ENCODE data around the gene SOX12.

The SOX12 gene

DNA sequence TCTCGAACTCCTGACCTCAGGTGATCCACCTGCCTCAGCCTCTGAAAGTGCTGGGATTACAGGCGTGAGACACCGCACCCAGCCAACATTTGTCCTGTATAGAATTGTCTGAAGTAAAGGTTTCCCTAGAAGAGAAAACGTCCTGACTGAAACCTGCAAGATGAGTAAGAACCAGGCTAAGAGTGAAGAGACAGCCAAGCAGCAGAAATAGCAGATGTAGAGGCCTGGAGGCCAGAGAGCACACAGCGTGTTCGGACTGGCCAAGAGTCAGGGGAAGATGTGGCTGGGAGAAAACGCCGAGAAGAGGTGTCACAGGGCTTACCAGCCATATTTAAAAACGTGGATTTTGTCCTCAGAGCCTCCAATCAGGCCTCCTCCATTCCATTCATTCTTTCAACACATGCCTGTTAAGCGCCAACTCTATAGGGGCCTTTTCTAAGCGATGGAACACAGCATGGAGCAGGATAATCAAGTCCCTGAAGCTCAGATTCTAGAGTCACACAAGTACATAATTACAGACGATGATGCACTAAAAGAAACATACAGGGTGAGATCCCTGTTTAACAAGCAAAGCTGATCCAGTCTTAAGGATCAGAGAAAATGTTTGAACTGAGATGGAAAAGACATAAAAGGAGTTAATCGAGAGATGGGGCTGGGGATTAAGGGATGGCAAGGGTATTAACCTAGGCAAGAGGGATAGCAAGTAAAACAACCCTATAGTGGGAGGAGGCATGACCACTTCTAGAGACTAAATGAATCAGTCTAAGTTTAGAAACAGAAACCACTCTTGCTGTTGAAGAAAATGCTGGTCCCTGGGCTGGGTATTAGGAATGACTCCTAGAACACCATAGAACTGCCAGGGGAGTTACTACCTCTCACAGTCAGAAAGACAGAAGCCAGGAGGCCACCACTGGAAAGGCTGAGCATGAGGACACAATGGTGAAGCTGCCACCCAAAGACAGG is 23.2 kb upstream of the SOX12 start:
- DNase-seq: no peak

DNA sequence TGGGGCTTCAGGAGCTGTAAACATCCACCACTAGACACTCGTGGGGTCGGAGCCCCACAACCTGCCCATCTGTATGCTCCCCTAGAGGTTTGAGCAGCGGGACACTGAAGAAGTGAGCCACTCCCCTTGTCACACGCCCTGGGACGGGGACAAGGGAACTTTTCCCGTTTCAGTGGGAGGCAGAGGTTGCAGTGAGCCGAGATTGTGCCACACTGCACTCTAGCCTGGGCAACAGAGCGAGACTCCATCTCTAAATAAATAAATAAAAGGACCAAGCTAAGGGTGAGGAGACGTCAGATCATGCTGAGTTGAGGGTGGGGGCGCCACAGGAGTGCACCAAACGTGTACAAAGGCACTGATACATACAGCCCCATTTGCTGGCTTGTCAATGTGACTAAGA is 19.6 kb upstream of the SOX12 start:
- DNase-seq: no peak

DNA sequence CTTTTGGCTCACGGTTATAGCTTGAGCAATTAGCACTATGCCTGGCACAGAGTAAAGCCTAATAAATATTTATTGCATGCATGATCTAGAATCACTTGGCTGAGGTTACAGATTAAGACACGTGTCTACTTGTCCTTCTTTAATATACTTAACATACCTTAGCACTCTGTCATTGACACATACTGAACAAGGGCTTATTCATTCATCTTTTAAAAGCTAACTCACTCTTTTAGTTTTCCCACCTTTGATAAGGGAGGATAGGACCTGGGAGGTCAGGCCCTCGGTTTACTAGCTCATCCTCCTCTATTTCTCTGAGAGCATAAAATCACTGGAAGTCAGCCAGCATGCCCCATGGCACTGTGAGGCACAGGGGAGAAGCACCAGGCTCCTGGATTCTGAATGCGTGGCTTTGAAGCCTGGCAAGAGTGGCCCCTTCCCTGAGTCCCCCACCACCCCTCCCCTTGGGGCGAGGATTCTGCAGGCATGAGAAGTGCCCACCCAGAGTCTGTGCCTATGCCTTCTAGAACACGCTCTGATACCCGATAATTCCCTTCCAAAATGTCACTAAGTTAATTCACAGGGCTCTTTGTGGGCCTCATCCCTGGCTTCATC is 16.8 kb upstream of the SOX12 start:
- no peak for DNase-seq

DNA sequence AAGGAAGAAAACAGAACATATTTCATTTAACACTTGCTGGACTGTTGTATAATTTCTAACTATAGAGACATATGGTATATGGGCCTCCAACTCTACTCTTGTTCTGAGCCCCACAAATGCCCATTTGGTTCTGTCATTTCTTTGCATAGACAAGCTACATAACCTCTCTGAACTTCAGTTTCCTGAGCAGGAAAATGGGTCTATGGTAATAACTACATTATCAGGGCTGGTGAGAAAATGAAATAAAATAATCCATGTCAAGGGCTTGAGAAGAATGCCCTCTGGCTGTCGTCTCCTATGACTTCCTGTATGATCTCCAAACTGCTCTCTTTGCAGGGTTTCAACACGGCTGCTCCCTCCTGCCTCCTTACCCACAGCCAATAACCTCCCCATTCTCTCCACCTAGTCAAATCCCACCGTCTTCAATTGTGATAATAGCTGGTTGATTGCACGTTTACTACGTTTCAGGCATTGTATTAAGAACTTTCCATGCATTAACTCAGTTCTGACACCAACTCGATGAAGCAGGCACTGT is 16.0 kb upstream of the SOX12 start:
- DNase-seq: no peak

DNA sequence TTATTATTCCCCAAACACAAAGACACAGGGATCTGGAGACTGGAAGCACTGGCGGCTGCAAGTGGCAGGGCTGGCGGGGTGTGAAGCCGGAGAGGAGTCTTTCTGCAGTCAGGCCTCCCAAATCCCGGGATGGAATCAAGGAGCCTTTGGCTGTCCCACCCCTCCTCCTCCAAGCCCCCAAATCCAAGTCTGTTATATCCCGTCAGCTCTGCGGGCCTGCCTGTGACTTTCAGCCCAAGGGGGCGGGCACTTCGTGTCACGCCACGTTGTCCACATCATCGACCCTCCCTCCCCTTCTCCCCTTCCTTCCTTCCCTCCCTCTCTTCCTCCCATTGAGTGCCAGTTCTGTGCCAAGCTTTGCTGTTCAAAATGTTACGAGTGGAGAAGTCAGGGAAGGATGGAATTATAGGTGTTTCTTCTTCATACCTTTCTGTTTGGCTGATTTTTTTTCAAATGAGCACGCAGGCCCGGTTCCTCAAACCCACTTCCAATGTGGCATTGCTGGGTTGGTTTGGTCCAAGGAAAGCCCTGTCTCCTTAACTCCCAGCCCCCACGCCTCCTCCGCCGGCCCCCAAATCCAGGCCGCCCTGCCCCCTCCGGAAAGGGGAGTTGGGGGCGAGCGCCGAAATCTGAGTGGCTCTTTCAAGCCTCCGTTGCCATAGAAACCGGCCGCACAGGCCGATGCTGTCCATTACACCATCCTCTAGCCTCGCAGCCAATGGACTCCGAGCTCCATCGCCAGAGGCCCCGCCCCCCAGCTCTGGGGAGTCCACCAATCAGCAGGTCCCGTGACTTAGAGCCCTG is 15.3 kb upstream of the SOX12 start:
- peak; percentile 68 to 87 (median 74) for DNase-seq

DNA sequence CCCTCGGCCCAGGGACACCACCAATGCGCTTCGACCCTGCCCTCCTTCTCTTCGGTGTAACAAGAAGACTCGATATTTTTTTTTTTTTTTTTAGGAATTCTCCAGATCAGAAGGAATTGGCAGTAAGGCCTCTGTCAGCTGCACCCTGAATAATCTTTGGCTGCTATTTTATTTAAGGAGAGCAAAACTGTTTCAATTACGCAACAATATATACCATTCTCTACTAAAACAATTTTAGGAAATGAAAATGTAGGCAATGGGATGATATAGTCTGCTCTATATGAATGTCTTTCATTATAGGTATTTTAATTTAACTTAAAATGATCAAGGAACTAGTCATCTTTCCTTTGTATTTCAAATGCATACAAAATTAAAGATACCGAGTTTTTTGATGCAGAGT is 14.7 kb upstream of the SOX12 start:
- no peak for DNase-seq

DNA sequence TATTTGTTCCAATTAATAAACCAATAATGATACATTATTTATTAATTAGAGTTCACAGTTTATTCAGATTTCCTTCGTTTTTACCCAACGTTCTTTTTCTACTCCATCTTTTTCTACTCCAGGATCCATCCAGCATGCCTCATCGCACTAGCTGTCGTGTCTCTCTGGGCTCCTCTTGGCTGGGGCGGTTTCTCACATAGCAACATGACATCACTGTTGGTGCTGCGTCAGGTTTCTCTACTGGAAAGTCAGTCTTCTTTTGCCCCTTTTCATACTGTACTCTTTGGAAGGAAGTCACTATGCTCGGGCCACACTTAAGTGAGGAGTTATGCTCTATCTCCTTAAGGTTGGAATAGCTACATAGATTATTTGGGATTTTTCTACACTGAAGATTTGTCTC is 13.7 kb upstream of the SOX12 start:
- DNase-seq: no peak

DNA sequence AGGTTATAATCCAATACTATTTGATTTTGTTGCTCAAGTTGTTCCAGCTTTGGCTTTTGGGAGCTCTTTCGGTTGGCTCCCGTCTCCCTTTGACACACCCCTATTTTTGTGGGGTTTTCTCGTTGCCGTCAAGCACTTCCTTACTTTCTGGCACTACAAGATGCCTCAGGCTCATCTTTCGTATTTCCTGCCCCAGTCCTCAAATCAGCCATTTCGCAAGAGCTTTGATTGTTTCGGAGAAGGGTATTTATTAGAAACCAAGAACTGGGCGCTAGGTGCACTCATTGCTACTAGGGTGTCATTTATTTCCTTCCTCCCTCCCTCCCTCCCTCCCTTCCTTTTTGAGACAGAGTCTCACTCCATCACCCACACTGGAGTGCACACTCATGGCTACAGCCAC is 13.3 kb upstream of the SOX12 start:
- no peak for DNase-seq

DNA sequence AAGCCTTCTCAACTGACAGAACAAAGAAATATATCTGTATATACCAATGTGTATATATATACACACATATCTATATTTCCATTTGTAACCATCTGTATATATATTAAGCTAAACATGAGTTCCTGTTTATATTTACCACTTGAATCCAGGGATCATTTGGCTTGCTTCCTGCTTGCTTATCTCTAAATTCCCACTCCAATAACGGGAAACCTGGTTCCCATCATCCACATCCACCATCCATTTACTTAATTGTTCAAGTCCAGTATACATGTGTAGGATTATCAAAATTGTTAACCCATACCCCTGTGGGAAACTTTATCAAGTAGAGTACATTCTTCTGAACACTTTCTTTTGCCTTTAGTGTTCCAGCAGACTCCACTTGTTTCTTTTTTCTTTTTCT is 12.5 kb upstream of the SOX12 start:
- DNase-seq: no peak

DNA sequence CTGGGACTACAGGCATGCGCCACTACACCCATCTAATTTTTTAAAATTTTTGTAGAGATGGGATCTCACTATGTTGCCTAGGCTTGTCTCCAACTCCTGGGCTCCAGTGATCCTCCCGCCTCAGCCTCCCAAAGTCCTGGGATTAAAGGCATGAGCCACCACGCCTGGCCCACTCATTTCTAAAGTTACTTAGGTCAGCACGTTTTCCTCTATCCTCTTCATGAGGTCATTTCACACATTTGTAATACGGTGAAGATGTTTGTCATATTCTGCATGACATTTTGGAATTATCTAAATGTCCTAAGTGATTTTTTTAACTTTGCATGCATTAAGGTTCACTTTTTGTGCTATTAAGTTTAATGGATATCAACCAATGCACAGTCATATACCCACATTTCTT is 11.9 kb upstream of the SOX12 start:
- DNase-seq: no peak

DNA sequence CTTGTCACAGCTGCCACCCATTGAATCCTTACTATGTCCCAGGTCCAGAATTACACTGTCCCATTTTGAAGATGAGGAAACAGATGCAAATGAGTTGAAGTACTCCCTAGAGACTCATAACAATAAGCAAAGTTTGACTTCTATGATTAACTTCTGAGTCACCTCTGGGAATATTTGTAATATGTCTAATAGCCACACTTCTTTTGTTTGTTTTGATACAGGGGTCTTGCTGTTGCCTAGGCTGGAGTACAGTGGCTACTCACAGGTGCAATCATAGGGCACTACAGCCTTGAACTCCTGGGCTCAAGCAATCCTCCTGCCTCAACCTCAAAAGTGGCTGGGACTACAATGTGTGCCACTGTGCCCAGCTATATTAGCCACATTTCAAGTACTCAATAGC is 11.4 kb upstream of the SOX12 start:
- DNase-seq: no peak

DNA sequence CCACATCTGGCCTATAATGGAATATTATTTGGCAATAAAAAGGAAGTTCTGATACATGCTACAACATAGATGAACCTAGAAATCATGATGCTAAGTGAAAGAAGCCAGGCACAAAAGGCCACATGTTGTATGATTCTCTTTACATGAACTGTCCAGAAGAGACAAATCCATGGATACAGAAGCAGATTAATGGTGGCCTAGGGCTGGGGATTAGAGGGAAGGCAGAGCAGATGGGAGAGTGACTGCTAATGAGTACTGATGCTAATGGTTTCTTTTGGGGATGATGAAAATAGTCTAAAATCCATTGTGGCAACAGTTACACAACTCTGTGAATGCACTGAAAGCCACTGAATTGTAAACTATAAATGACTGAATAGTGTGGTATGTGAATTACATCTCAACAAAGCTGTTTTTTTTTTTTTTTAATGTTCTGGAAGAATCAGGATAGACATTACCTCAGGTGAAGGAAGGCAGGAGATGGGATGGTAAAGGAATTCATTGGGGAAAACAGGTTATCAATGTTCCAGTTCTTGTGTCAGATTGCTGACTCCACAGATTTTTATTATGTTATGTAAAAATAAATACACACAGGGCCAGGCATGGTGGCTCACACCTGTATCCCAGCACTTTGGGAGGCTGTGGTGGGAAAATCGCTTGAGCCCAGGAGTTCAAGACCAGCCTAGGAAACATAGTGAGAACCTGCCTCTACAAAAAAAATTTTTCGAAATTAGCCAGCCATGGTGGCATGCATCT is 8.9 kb upstream of the SOX12 start:
- no peak for DNase-seq

DNA sequence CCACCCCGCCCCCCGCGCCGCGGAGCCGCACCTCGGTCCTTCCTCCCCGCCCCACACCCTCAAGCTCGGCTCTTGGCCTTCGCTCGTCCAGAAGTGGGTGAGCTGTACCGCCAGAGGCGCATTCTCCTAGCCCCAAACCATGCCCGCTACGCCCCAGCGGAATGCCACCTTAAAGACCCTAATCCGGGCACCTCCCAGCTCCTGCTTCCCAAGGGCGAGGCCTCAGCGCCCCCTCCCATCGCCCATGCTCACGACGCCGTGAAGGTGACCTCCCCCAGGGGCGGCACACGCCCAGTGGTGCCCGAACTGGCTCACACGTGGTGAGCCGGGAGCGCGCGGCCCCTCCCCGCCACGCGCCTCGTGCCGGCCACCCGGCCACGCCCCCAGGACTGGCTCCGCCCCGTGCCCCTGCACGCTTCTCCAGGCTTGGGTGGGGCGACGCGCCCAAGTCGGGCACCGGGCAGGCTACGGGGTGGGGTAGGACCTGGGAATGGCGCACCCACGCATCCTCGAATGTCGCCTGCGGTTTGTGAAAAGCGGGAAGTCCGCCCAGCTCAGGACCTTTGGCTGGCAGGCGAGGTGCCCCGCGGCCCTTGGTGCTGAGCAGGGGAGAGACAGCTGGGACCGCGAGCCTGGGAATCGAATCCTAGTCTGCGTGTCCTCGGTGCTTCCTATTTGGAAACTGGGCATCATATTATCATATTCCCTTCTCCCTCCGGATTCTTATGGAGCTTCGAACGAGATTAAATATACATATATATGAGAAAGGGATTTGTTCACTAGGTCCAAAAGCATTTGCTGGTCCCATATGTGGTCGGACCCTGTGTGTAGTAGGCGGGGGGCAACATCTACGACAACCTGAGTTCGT is 941 bp upstream of the SOX12 start:
- peak; percentile 64 to 84 (median 83) for DNase-seq

DNA sequence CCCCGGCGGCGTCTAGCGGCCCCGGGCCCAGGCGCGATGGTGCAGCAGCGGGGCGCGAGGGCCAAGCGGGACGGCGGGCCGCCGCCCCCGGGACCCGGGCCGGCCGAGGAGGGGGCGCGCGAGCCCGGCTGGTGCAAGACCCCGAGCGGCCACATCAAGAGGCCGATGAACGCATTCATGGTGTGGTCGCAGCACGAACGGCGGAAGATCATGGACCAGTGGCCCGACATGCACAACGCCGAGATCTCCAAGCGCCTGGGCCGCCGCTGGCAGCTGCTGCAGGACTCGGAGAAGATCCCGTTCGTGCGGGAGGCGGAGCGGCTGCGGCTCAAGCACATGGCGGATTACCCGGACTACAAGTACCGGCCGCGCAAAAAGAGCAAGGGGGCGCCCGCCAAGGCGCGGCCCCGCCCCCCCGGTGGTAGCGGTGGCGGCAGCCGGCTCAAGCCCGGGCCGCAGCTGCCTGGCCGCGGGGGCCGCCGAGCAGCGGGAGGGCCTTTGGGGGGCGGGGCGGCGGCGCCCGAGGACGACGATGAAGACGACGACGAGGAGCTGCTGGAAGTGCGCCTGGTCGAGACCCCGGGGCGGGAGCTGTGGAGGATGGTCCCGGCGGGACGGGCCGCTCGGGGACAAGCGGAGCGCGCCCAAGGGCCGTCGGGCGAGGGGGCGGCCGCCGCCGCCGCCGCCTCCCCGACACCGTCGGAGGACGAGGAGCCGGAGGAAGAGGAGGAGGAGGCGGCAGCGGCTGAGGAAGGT is 715 bp downstream of the SOX12 start:
- DNase-seq: peak; percentile 28 to 76 (median 52)

DNA sequence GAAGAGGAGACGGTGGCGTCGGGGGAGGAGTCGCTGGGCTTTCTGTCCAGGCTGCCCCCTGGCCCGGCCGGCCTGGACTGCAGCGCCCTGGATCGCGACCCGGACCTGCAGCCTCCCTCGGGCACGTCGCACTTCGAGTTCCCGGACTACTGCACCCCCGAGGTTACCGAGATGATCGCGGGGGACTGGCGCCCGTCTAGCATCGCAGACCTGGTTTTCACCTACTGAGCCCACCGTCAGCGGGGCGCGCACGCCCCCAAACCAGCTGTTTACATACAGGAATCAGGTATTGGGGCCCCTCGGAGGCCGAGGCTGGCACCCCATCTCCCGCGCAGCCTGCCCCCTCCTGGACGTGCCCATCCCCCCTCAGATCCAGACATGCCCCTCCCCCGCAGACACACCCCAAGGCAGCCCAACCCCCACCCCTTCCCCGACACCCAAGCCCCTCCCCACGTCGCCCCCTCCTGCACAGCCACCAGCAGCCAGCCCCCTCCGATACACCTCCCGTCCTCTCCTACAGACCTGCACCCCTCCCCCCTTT is 1.4 kb downstream of the SOX12 start:
- peak in 2 of 6 experiments; percentile 63 to 68 for DNase-seq

DNA sequence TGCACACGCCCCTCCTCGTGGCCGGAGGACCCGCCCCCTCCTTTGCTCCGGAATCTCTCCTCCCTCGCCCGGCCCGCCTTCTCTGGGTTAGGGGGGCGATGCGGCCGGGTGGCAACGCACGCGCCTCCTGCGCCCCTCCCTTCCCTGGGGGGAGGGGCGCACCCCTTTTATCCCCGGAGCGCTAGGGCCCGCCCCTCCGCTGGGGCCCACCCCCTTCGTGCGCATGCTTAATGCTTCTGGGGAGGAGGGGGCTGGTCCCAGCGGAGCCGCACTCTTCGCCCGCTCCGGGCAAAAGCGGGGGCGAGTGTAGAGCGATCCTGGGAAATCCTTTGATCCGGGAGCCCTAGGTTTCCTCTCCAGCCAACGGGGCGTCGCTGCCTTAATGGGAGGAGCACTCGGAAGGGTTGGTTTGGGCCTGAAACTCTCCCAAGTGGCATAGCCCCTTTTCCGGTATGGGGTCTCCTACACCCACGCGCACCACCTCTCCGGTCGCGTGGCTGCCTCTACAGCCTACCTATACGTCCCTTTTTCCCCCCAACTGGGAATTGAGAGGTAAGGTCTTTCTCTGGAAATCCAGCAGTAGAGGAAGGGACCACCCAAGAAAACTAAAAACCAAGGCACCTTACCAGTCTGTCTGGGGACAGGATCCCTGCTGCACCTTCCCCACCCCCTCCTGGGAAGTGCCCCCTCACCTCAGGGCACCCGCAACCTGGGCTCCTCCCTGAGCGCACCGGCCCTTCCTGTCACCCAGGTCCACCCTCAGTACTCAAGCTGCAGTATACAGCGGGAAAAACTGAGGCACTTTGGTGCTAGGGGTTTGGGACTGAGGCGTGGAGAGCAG is 2.1 kb downstream of the SOX12 start:
- DNase-seq: peak; percentile 71 to 87 (median 82)

DNA sequence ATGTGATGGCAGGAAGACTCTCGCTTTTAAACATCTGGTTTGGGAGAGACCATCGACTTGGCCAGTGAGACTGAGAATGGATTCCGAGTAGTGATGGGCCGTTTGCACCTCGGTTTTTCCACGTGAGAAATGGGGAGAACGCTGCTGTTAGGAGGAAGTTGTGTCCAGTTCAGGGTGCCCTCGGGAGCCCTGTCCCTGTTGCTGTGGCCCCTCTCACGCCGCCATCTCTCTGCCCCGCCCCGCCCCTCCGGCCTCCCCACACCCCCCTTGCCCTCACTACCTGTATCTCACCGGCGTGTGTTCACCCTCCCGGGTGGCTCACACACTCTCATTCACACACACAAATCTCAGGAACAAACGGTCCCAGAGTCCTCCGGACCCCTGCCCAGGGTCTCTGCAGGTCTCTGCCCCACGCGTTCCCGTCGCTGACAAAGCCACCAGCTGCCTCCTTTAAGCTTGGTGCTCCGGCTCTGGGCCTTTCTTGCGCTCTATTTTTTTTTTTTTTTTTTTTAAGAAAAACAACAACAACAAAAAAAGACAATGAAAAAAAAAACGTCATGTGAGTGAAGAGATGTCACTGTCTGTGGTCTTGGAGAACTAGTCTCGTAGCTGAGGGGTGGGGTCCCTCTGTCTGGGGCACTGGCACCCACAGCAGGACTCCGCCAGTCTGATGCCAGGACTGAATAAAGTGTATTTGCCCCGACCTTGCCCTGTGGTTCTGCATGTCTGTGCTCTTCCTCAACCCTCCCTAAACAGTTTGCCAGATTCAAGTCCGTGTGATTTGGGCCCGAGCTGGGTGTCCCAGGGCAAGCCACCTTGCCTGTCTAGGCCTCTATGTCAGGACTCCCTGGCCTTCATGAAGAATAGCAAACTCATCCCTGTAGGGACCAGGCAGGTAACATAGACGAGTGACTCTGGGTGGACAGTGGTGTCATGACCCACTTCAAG is 2.9 kb downstream of the SOX12 start:
- peak in 4 of 6 experiments; percentile 9 to 34 (median 16) for DNase-seq

Measured in stimulated activated naive CD4-positive, alpha-beta T cell (primary cell).